Measurements from ENCODE around the gene APOL5.
"Not testable (repeated sequence)": the region's sequence is repeated elsewhere in the genome, so short reads cannot be mapped to it uniquely, and the experiment has no call there.

The APOL5 gene
- total RNA-seq = 0 to 1.3 (median 0) reads per million in 17 experiments

DNA sequence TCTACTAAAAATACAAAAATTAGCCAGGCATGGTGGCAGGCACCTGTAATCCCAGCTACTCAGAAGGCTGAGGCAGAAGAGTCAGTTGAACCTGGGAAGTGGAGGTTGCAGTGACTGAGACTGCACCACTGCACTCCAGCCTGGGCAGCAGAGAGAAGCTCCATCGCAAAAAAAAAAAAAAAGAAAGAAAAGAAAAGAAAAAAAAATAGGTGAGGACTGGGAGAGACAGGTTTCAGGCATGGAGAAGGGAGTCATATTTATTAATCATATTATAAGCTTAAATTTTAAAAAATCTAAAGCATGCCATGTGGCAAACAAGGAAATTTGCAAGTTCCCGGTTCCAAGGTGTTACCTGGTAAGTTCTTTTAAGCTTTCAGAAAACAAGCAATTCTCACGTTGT, at the start of gene APOL5:
Gene APOL5 (plus strand): TSS at position 301 of the 400 bp plus-strand sequence. CDS start 0 bp downstream, at position 301.
- DNase-seq = no peak

GRCh38 chr22:35674335-35674734, 43.3 kb upstream of the APOL5 start:
- no peak for DNase-seq

GRCh38 chr22:35676065-35676464, 41.6 kb upstream of the APOL5 start:
- not testable (repeated sequence) for DNase-seq

GRCh38 chr22:35677460-35678187, 40.0 kb upstream of the APOL5 start:
- no peak for DNase-seq

- peak in 2 of 4 experiments; percentile 36 to 39 for DNase-seq
Measured at GRCh38 chr22:35678836-35679235, 38.8 kb upstream of the APOL5 start.

GRCh38 chr22:35679492-35679891, 38.2 kb upstream of the APOL5 start:
- DNase-seq = peak in 3 of 4 experiments; percentile 27 to 66 (median 50)

GRCh38 chr22:35681454-35682052, 36.1 kb upstream of the APOL5 start:
- DNase-seq = no peak

DNA sequence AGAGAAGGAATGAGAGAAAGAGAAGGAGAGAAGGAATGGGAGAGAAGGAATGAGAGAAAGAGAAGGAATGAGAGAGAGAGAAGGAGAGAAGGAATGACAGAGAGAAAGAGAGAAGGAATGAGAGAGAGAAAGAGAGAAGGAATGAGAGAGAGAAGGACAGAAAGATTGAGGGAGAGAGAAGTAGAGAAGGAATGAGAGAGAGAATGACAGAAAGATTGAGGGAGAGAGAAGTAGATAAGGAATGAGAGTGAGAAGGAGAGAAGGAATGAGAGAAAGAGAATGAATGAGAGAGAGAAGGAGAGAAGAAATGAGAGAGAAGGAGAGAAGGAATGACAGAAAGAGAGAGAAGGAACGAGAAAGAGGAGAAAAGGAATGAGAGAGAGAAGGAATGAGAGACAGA, 34.1 kb upstream of the APOL5 start:
- no peak for DNase-seq

- DNase-seq = no peak
Measured at GRCh38 chr22:35684270-35684700, 33.4 kb upstream of the APOL5 start.

DNA sequence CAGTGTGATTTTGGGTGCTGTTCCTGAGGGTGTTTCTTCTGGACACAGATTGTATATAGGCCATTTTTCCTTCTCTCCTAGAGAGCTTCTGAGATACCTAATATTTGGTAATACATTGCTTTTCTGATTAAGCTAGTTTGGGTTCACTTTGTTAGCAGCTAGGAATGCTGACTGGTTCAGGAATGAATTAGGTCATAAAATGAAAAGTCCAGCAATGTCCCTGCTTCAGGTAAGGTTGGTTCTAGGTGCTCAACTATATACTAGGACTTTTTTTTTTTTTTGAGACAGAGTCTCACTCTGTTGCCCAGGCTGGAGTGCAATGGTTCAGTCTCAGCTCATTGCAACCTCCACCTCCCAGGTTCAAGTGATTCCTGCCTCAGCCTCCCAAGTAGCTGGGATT, 32.9 kb upstream of the APOL5 start:
- DNase-seq = no peak

DNA sequence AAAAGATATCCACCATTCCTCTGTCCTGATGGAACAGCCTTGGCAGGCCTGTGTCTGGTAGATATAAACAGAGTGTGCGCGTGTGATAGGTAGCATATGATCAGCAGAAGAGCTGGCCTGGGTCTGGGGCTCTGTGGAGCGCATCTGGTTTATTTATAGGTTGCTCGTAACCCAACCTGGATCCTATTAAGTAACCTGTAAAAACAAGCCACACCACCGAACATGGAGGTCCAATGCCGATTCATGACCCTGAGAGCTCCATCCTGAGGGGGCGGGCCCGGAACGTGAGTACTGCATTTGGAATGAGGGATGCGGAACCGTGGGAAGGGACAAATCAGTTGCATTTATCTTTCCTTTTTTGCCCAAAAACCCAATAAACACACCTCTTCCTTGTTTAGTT, 31.9 kb upstream of the APOL5 start:
- no peak for DNase-seq

DNA sequence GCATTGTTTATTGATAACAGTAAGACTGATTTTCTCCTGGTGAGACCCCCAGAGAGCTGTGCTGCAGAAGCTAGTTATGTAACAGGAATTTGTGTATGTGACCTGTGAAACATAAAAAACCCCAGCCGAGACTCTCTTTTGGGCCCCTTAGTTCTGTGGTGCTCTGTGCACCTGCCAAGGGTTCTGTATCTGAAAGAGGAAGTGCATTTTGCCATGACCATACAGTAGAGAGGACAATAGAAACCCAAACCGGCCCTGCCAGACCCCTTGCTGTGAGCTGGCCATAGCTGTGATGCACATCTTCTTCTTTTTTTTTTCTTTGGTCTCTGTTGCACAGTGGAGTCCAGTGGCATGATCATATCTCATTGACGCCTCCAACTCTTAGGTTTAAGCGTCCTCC, 31.4 kb upstream of the APOL5 start:
- no peak for DNase-seq

- no peak for DNase-seq
Measured at GRCh38 chr22:35687461-35687860, 30.2 kb upstream of the APOL5 start.

GRCh38 chr22:35688913-35689675, 28.6 kb upstream of the APOL5 start:
- DNase-seq = no peak

- no peak for DNase-seq
Measured at GRCh38 chr22:35690001-35690400, 27.7 kb upstream of the APOL5 start.

DNA sequence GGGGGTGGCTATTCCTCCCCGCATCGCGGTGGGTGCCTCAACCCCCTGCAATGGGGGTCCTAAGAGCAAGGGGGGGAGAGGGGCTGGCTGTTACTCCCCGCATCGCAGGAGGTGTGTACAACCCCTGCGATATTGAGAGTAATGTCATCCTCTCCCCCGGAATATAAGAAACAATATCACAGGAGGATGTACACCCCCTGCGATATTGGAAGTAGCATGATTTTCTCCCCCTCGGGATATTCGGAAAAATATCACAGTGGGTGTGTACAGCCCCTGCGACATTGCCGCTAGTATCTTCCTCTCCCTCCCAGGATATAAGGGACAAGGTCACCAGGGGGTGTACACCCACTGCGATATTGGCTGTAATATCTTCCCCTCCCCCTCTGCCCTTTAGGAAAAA, 22.5 kb upstream of the APOL5 start:
- no peak for DNase-seq

GRCh38 chr22:35697142-35697541, 20.5 kb upstream of the APOL5 start:
- no peak for DNase-seq

- DNase-seq = not testable (repeated sequence)
Measured at GRCh38 chr22:35699852-35700251, 17.8 kb upstream of the APOL5 start.

DNA sequence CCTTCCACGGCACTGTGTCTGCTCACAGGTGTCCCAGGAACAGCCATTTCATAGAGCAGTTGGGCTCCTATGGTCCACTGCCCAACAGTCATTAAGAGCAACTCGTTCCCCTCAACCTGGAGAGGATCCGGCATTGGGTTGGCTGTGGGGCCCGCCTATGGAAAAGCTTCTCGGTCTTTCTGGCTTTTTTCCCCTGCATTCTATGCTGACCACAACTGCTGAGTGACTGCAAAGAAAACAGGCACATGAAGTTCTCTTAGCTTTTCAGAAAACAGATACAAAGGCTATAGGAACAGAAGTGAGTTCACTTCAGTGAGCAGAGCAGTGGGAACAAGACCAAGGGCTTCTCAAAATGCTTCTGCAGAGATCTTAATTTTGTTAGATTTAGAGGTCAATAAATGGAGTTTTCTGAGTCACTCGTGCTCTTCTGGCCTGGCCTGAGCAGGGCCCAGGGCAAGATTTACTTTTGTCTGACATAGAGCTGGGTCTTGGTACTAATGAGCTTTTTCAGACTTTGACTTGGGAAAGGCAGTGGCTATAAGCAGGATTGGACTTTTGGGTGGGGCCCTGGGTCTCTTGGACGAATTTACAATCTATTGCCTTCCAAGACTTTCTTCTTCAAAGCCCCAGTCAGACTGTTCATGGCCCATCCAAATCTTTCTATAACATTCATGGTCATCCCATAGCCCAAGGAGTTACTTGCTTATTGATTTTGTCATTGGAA, 13.6 kb upstream of the APOL5 start:
- no peak for DNase-seq

DNA sequence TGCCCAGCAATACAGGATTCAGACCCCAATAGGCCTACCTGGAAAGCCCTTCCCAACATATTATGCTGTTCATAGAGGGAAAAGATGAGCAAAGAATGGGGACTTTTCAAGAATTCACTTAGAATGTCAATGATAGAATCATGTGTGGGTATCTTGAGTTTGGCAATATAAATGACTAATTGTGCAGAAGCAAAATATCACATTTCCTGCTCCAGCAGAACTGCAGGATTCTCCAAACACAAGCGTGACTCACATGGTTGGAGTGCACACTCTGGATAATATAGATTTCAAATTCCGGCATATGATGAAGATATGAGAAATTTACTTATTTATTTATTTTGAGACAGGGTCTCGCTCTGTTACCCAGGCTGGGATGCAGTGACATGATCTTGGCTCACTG, 12.5 kb upstream of the APOL5 start:
- DNase-seq = no peak

DNA sequence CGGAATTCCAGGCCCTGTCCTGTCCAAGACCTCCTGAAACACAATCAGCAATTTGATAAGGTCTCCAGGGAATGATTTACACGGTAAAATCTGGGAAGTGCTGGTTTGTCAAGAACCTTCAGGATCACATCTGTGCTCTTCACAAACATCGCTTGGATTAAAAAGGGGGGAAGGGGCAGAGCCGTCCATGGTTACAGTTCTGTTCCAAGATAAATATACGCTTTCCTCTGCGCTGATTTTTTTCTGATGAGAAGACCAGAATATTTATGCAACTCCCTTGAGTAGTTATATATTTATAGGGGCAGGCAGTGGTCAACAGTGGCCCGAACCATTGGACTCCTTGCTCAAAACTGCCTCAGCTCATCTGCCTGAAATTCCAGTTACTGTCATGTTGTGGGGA, 9.2 kb upstream of the APOL5 start:
- no peak for DNase-seq

DNA sequence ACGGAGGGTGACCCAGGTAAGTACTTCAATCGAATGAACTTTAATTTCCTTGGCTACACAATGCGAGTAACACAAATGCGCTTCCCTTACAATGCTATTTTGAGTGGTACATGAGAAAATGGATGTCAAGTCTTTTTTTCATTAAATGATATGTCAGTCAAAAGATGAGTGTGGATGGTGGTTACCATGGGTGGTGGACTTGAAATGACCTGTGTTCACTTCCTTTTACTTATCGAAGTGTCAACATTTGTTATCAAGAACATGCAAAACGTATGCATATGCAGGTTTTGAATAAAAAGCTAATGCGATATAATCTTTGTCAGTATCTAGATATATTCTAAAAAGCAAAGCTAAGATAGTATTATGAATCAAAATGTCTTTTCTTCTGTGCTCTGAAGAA, 8.8 kb upstream of the APOL5 start:
- DNase-seq = no peak

- DNase-seq = no peak
Measured at GRCh38 chr22:35711336-35711735, 6.3 kb upstream of the APOL5 start.

Data from suppressor macrophage (primary cell).